ENCODE data around the gene TCF7. TPM values are rescaled to one million over a fixed set of nuclear protein-coding genes. Genes with fewer than 3 reads are reported as not detected.
A peak's percentile ranks its signal among the peaks of the same experiment; 100 is the strongest.
"Not testable (repeated sequence)": the region's sequence is repeated elsewhere in the genome, so short reads cannot be mapped to it uniquely, and the experiment has no call there.

The TCF7 gene
- polyA plus RNA-seq, 4 donors: 3.6 to 17.2 (median 12.9) TPM

- DNase-seq (ENCODE audit: low read depth in 4 of 4, low spot score in 3 of 4): no peak
Measured at GRCh38 chr5:134142052-134142451, 27.6 kb downstream of the TCF7 start.

GRCh38 chr5:134142806-134143205 is 28.3 kb downstream of the TCF7 start:
- no peak for DNase-seq (ENCODE audit: low read depth in 4 of 4, low spot score in 3 of 4)

- no peak for DNase-seq (ENCODE audit: low read depth in 4 of 4, low spot score in 3 of 4)
Measured at GRCh38 chr5:134143431-134143830, 28.9 kb downstream of the TCF7 start.

GRCh38 chr5:134143944-134144941 is 29.8 kb downstream of the TCF7 start:
- no peak for DNase-seq (ENCODE audit: low read depth in 4 of 4, low spot score in 3 of 4)

- DNase-seq (ENCODE audit: low read depth in 4 of 4, low spot score in 3 of 4): no peak
Measured at GRCh38 chr5:134145041-134145757, 30.7 kb downstream of the TCF7 start.

GRCh38 chr5:134145779-134146581 is 31.5 kb downstream of the TCF7 start:
- DNase-seq (ENCODE audit: low read depth in 4 of 4, low spot score in 3 of 4): peak; percentile 35 to 50 (median 38)

GRCh38 chr5:134146651-134147518 is 32.4 kb downstream of the TCF7 start:
- no peak for DNase-seq (ENCODE audit: low read depth in 4 of 4, low spot score in 3 of 4)

- peak in 1 of 4 donors; percentile 27 for DNase-seq (ENCODE audit: low read depth in 4 of 4, low spot score in 3 of 4)
Measured at GRCh38 chr5:134148316-134148715, 33.8 kb downstream of the TCF7 start.

- DNase-seq (ENCODE audit: low read depth in 4 of 4, low spot score in 3 of 4): no peak
Measured at GRCh38 chr5:134148986-134149539, 34.6 kb downstream of the TCF7 start.

- DNase-seq (ENCODE audit: low read depth in 4 of 4, low spot score in 3 of 4): no peak
Measured at GRCh38 chr5:134149571-134150303, 35.3 kb downstream of the TCF7 start.

- DNase-seq (ENCODE audit: low read depth in 4 of 4, low spot score in 3 of 4): no peak
Measured at GRCh38 chr5:134151723-134152122, 37.2 kb downstream of the TCF7 start.

GRCh38 chr5:134152173-134152832 is 37.8 kb downstream of the TCF7 start:
- DNase-seq (ENCODE audit: low read depth in 4 of 4, low spot score in 3 of 4): not testable (repeated sequence)

- no peak for DNase-seq (ENCODE audit: low read depth in 4 of 4, low spot score in 3 of 4)
Measured at GRCh38 chr5:134153241-134153640, 38.8 kb downstream of the TCF7 start.

GRCh38 chr5:134153657-134154056 is 39.2 kb downstream of the TCF7 start:
- DNase-seq (ENCODE audit: low read depth in 4 of 4, low spot score in 3 of 4): no peak

- no peak for DNase-seq (ENCODE audit: low read depth in 4 of 4, low spot score in 3 of 4)
Measured at GRCh38 chr5:134161513-134162395, 47.3 kb downstream of the TCF7 start.

- DNase-seq (ENCODE audit: low read depth in 4 of 4, low spot score in 3 of 4): no peak
Measured at GRCh38 chr5:134162592-134162991, 48.1 kb downstream of the TCF7 start.

GRCh38 chr5:134171972-134172371 is 57.5 kb downstream of the TCF7 start:
- DNase-seq (ENCODE audit: low read depth in 4 of 4, low spot score in 3 of 4): no peak
